Naive B cell (primary cell): Measurements from ENCODE around the gene MFAP3L. TPM values are rescaled to one million over a fixed set of nuclear protein-coding genes. Genes with fewer than 3 reads are reported as not detected.

Experiments
- ATAC-seq, 2 donors: fragments of 150-1000 bp; cut with Tn5 transposase; 2 replicates each; pipeline ENCODE4 v1.10.0; 2021; ENCODE audit warnings: low read depth in 2 of 2, mild to moderate bottlenecking in 2 of 2, moderate library complexity in 2 of 2
- DNase-seq: peaks from one replicate; pipeline ENCODE4 v3.0.0; 2022
- H3K27ac Mint-ChIP-seq, 6 donors: one replicate each; pipeline ENCODE4 v1.8.0; 2020 to 2022; ENCODE audit warnings: mild to moderate bottlenecking in 6 of 6, mixed read lengths in 6 of 6, moderate library complexity in 5 of 6, inconsistent platforms in 2 of 6
- H3K27me3 Mint-ChIP-seq, 3 donors: one replicate each; pipeline ENCODE4 v1.8.0; 2021 to 2022; ENCODE audit warnings: mixed read lengths in 3 of 3, mild to moderate bottlenecking in 1 of 3
- H3K36me3 Mint-ChIP-seq, 2 donors: one replicate each; pipeline ENCODE4 v1.8.0; 2020 to 2022; ENCODE audit warnings: mixed read lengths in 2 of 2, inconsistent platforms in 1 of 2, mild to moderate bottlenecking in 1 of 2
- H3K4me1 Mint-ChIP-seq, 3 donors: one replicate each; pipeline ENCODE4 v1.8.0; 2020 to 2022; ENCODE audit warnings: mixed read lengths in 3 of 3, inconsistent platforms in 1 of 3, mild to moderate bottlenecking in 1 of 3, moderate library complexity in 1 of 3
- H3K4me3 Mint-ChIP-seq, 8 donors: one replicate each; pipeline ENCODE4 v1.8.0; 2020 to 2022; ENCODE audit warnings: mild to moderate bottlenecking in 8 of 8, mixed read lengths in 8 of 8, moderate library complexity in 8 of 8, inconsistent platforms in 2 of 8
- H3K9me3 Mint-ChIP-seq, 7 donors: one replicate each; pipeline ENCODE4 v1.8.0; 2020 to 2022; ENCODE audit warnings: mixed read lengths in 7 of 7, mild to moderate bottlenecking in 5 of 7, inconsistent platforms in 2 of 7, moderate library complexity in 1 of 7
- polyA plus RNA-seq, 6 donors: library from polyadenylated mRNA; unstranded; fragments of 300-500 nt; fragmentation: Illumina TruSeq; gene quantifications; one replicate each; pipeline ENCODE4 v1.2.3, GENCODE V29; 2021; ENCODE audit warnings: low read depth in 6 of 6

MFAP3L gene
- polyA plus RNA-seq, 6 donors from 2014 or later, result 0.47 to 1.0 (median 0.68) TPM; not detected in 2

- Mint-ChIP-seq H3K4me3 (no peak overlapping the region), H3K36me3 (no peaks in the 10 kb centered on the region), H3K27me3 (peaks cover 4 to 19% (median 17%) of the 10 kb centered on the region in 3 donors), H3K27ac (no peak overlapping the region), H3K4me1 (no peaks in the 10 kb centered on the region), H3K9me3 (no peaks in the 10 kb centered on the region)
- ATAC-seq (no peak), DNase-seq (no peak)
These were observed 12.0 kb upstream of the MFAP3L start for GRCh38 chr4:170038232-170038631.

- peaks cover 4 to 19% (median 14%) of the 10 kb centered on the region in 3 donors for H3K27me3 Mint-ChIP-seq
- no peak overlapping the region for H3K27ac Mint-ChIP-seq
- no peak overlapping the region for H3K4me3 Mint-ChIP-seq
- ATAC-seq, result no peak
- no peaks in the 10 kb centered on the region for H3K9me3 Mint-ChIP-seq
- no peak for DNase-seq
- H3K4me1 Mint-ChIP-seq, result no peaks in the 10 kb centered on the region
- no peaks in the 10 kb centered on the region for H3K36me3 Mint-ChIP-seq
These were observed 11.3 kb upstream of the MFAP3L start for GRCh38 chr4:170037481-170037880.

GRCh38 chr4:170035845-170036244, 9.7 kb upstream of the MFAP3L start:
- DNase-seq (no peak), ATAC-seq (no peak)
- Mint-ChIP-seq H3K27me3 (peaks cover 0 to 24% (median 19%) of the 10 kb centered on the region in 3 donors), H3K27ac (no peak overlapping the region), H3K9me3 (no peaks in the 10 kb centered on the region), H3K4me1 (no peaks in the 10 kb centered on the region), H3K36me3 (no peaks in the 10 kb centered on the region), H3K4me3 (no peak overlapping the region)

DNA sequence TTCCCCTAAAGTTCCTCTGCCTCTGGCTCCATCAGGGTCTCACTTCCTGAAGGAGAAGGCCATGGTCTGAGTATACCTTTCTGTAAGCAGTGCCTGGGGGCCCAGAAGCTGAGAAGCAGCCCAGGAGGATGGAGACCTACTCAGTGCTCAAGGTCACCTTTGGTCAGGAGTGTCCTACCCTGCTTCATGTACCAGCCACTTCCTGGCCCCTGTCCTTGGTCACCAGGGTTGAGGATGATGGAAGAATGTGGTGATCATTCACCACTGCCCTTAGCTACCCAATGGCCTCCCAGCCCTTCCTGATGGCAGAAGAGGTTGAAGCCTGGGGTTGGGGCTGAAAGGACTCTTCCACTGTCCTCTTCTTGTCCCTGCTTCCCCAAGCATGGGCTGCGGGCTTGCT, 9.0 kb upstream of the MFAP3L start:
- Mint-ChIP-seq H3K4me1 (no peaks in the 10 kb centered on the region), H3K4me3 (no peak overlapping the region), H3K27me3 (peaks cover 0 to 26% (median 13%) of the 10 kb centered on the region in 3 donors), H3K9me3 (no peaks in the 10 kb centered on the region), H3K36me3 (no peaks in the 10 kb centered on the region), H3K27ac (no peak overlapping the region)
- ATAC-seq, result no peak
- DNase-seq, result no peak

DNA sequence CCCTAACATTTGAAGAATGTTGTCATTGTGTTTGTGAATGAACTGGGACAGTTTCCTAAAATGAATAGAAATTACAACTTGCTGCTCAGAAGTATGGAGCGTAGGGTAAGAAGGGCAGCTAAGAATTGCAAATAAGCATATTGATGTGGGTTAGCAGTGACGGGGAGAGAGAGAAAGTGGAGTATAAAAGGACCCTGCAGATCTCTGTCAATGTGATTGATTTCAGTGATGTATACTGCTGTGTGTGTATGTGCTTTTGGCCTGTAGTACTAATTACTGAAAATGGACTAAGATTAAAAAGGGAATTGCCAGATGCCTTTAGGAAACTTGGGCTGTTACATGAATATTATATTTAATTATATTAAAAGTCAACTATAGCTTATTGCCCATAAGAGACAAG, 7.8 kb upstream of the MFAP3L start:
- ATAC-seq, result no peak
- DNase-seq, result no peak
- peaks cover 0 to 3% (median 0%) of the 10 kb centered on the region in 7 donors for H3K9me3 Mint-ChIP-seq
- H3K27me3 Mint-ChIP-seq, result peaks cover 0 to 34% (median 16%) of the 10 kb centered on the region in 3 donors
- H3K36me3 Mint-ChIP-seq, result no peaks in the 10 kb centered on the region
- no peaks in the 10 kb centered on the region for H3K4me1 Mint-ChIP-seq
- H3K27ac Mint-ChIP-seq, result peak overlapping the region in 1 of 6 donors; percentile 55
- H3K4me3 Mint-ChIP-seq, result peak overlapping the region in 1 of 8 donors; percentile 41

GRCh38 chr4:170030121-170030520, 3.9 kb upstream of the MFAP3L start:
- Mint-ChIP-seq H3K4me3 (peak overlapping the region in 1 of 8 donors; percentile 17), H3K9me3 (peaks cover 0 to 3% (median 0%) of the 10 kb centered on the region in 7 donors), H3K4me1 (peaks cover 7 to 11% (median 9%) of the 10 kb centered on the region in 3 donors), H3K27me3 (peaks cover 9 to 36% (median 31%) of the 10 kb centered on the region in 3 donors), H3K27ac (no peak overlapping the region), H3K36me3 (no peaks in the 10 kb centered on the region)
- DNase-seq (no peak), ATAC-seq (no peak)

DNA sequence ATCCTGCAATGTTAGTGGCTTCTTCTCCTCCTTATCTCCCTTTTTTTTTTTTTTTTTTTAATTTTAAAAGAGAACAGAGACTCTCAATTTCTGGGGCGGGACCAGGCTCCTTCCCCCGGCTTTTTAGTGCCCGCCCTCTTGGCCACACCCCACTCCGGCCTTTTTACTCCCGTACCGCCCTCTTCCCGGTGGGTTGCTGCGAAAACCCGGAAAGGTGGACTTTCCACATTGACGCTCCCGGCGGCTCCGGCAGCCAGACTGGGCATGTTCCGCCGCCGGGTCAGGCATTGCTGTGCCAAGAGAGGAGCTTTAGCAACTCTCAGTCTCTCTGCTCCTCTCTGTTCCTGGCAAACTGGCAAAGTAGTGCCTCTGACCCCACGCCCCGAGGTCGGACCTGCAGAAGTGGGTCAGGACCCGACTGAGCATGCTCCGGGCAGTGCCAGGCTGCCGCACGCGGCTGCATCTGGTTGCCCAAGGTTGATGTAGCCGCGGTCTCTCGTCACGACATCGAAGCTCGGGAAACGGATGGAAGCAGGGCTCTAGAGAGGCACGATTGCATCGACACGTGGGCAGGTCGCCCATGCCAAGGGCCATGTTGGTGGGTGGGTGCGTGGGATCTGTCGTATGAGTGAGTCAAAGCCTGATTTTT, 1.1 kb upstream of the MFAP3L start:
- Mint-ChIP-seq H3K9me3 (peaks cover 0 to 3% (median 0%) of the 10 kb centered on the region in 7 donors), H3K27ac (peak overlapping the region in 4 of 6 donors; percentile 67 to 89 (median 89)), H3K4me1 (peaks cover 7 to 11% (median 9%) of the 10 kb centered on the region in 3 donors), H3K36me3 (no peaks in the 10 kb centered on the region), H3K4me3 (peak overlapping the region; percentile 90 to 96 (median 94)), H3K27me3 (peaks cover 9 to 37% (median 36%) of the 10 kb centered on the region in 3 donors)
- ATAC-seq, result peak; percentile 69 to 71
- peak; percentile 88 for DNase-seq

GRCh38 chr4:170025523-170026252, 507 bp downstream of the MFAP3L start:
- H3K27me3 Mint-ChIP-seq, result peaks cover 9 to 40% (median 29%) of the 10 kb centered on the region in 3 donors
- H3K9me3 Mint-ChIP-seq, result peaks cover 0 to 3% (median 0%) of the 10 kb centered on the region in 7 donors
- ATAC-seq, result no peak

GRCh38 chr4:170022211-170022610, 4.0 kb downstream of the MFAP3L start:
- Mint-ChIP-seq H3K27ac (no peak overlapping the region), H3K27me3 (peaks cover 4 to 27% (median 16%) of the 10 kb centered on the region in 3 donors), H3K9me3 (no peaks in the 10 kb centered on the region), H3K36me3 (no peaks in the 10 kb centered on the region), H3K4me3 (peak overlapping the region in 1 of 8 donors; percentile 52), H3K4me1 (peaks cover 2 to 6% (median 5%) of the 10 kb centered on the region in 3 donors)
- DNase-seq (no peak), ATAC-seq (no peak)

More at GRCh38 chr4:170025523-170026252, 507 bp downstream of the MFAP3L start:
- DNase-seq, result peak; percentile 15
- H3K36me3 Mint-ChIP-seq, result no peaks in the 10 kb centered on the region
- H3K4me1 Mint-ChIP-seq, result peaks cover 7 to 11% (median 9%) of the 10 kb centered on the region in 3 donors
- peak overlapping the region in 4 of 6 donors; percentile 38 to 77 (median 56) for H3K27ac Mint-ChIP-seq
- H3K4me3 Mint-ChIP-seq, result peak overlapping the region; percentile 79 to 93 (median 88)

DNA sequence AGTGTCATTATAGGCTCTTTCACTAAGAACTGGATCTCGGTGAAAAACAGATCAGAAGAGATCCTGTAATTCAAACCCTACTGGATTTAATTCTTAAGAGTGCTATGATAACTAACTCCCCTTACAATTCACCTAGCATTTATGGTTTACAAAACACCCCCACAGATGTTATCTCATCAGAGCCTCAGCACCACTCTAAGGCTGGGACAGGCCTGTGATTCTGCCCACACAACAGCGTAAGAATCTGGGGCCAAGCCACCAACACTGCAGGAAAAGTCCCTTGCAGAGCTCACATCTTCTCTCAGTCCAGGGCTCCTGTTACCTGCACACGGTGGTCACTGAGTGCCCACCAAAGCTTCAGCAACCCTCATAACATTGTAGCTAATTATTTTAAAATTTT, 8.9 kb downstream of the MFAP3L start:
- DNase-seq (no peak), ATAC-seq (no peak)
- no peak overlapping the region for H3K4me3 Mint-ChIP-seq
- H3K9me3 Mint-ChIP-seq, result no peaks in the 10 kb centered on the region
- peaks cover 5 to 20% (median 16%) of the 10 kb centered on the region in 3 donors for H3K27me3 Mint-ChIP-seq
- no peaks in the 10 kb centered on the region for H3K36me3 Mint-ChIP-seq
- no peak overlapping the region for H3K27ac Mint-ChIP-seq
- H3K4me1 Mint-ChIP-seq, result no peaks in the 10 kb centered on the region

GRCh38 chr4:170015285-170015684, 10.9 kb downstream of the MFAP3L start:
- Mint-ChIP-seq H3K9me3 (no peaks in the 10 kb centered on the region), H3K4me3 (peak overlapping the region in 1 of 8 donors; percentile 37), H3K36me3 (no peaks in the 10 kb centered on the region), H3K4me1 (peaks cover 0 to 6% (median 3%) of the 10 kb centered on the region in 3 donors), H3K27ac (peak overlapping the region in 2 of 6 donors; percentile 56 to 68), H3K27me3 (peaks cover 8 to 13% (median 9%) of the 10 kb centered on the region in 3 donors)
- no peak for DNase-seq
- ATAC-seq, result no peak

GRCh38 chr4:170014359-170015011, 11.7 kb downstream of the MFAP3L start:
- DNase-seq (no peak), ATAC-seq (no peak)
- Mint-ChIP-seq H3K4me1 (peaks cover 0 to 6% (median 3%) of the 10 kb centered on the region in 3 donors), H3K4me3 (no peak overlapping the region), H3K27me3 (peaks cover 0 to 9% (median 9%) of the 10 kb centered on the region in 3 donors), H3K27ac (no peak overlapping the region), H3K36me3 (no peaks in the 10 kb centered on the region), H3K9me3 (no peaks in the 10 kb centered on the region)

- ATAC-seq, result no peak
- no peak for DNase-seq
- peaks cover 0 to 9% (median 5%) of the 10 kb centered on the region in 3 donors for H3K27me3 Mint-ChIP-seq
- H3K9me3 Mint-ChIP-seq, result no peaks in the 10 kb centered on the region
- H3K4me1 Mint-ChIP-seq, result peaks cover 11 to 16% (median 13%) of the 10 kb centered on the region in 3 donors
- peak overlapping the region in 1 of 6 donors; percentile 6 for H3K27ac Mint-ChIP-seq
- no peaks in the 10 kb centered on the region for H3K36me3 Mint-ChIP-seq
- H3K4me3 Mint-ChIP-seq, result no peak overlapping the region
These were observed 13.6 kb downstream of the MFAP3L start for GRCh38 chr4:170012629-170012958.
